HG02981 (cell line): ENCODE results near the gene GPX8.
A peak's percentile ranks its signal among the peaks of the same experiment; 100 is the strongest.

Source experiments
- ATAC-seq: cut with Tn5 transposase; IDR thresholded peaks from one replicate; pipeline ENCODE4 v1.9.1; 2021; ENCODE audit warnings: mild to moderate bottlenecking, moderate library complexity; ENCODE audit not compliant: unreplicated experiment

GPX8 gene

GRCh38 chr5:55172051-55172899 lies 12.3 kb downstream of the GPX8 start:
- ATAC-seq, result peak; percentile 59

DNA sequence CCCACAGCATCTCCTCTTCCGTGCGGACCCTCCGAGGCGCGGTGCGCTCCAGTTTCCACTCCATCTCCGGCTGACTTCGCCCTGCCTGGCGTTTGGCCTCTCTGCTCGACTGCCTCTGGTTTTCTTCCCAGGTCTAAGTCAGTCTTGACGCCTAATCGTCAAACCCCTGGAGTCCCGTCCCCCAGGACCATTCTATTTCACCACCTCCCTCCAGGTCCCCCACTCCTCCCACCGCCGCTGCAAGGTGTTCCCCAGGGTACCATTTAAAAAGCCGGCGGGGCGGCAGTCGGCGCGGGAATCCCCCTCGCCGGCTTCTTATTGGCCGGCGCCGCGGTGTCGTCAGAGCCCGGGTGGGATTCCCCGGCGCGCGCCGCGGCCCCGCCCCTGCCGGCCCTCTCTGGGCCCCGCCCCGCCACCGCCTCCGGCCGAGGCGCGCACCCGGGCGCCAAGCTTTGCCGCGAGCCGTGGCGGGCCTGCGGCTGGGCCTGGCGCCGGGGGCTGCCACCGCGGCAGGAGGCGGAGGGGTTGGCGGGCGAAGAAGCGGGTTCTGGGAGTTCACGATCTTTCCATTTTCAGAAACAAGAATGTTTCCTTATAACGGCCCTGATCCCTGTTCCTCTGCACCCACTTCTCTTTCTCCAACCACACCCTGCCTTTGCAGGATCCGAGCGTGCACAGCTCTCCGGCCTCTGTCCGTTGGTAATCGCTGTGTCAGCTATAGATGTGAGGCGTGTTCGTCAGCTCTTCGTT lies 13.1 kb downstream of the GPX8 start, which contains the start of gene CDC20B:
CDC20B (minus strand) TSS at position 241 of the 750 bp plus-strand sequence; CDS start at position 64, 177 bp downstream.
- ATAC-seq, result peak; percentile 86

- peak; percentile 11 for ATAC-seq
Observed at GRCh38 chr5:55173687-55174230, 13.8 kb downstream of the GPX8 start.

DNA sequence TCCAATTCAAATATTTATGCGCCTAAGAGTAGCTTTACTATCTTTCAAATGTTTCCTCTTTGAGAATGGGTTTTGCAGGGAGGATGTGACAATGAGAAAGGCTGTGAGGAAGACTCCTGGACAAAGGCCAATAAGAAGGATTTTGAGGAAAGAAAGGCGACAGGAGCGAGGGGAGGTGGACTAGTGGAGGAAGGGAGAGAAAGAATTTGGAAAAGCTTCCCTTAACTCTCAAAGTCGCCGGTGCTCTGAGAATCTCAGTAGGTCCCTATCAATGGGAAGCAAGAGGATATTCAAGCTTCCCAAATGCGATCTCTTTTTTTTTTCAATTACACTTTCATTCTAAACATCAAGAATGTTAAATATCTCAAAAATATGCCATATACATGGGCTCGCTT lies 15.8 kb downstream of the GPX8 start:
- ATAC-seq, result no peak

DNA sequence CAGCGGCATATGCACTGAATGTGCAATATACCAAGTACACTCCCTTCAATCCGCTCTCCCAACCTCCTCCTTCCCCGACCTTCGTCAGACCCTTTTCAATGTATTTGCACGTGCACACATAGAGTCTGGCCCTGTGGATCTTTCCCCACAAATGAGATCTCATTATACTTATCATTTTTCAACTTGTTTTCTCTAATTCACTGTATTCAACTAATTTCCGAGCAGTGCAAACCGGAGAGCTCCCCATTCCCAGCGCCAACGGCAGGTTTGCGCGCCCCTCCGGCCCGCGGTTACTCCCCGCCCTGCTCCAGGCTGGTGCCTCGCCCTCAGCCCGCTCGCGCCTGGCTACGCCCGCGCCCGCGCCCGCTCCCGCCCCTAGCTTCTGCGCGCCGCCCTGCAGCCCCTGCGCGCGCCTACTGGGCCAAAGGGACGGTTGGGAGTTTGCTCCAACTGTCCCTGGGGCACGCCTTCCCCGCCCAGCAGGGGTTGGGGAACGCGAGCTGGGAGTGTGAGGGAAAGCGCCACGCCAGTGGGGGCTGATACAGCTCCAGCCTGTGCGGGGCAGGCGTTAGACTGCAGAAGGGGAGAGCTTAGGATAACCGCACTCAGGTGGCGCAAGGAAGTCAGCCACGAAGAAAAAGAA lies 16.3 kb downstream of the GPX8 start:
- no peak for ATAC-seq

DNA sequence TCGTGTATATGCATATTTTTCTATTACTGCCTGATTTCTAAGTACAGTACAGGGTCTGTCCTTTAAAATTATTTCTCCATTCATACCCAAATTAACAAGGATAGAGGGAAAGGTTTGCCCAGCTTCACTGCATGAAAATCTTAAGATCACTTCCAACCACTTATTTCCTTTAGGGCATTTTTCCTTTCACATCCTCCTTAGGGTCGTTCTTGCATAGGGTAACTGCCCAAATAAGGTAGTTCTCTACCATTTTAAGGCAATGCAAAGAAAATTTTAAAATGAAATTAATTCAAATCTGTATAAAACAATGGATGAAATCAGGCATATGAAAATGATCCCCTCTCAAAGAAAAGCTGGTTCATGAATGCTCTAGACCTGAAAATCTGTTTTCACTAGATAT lies 17.1 kb downstream of the GPX8 start:
- ATAC-seq, result no peak

GRCh38 chr5:55180016-55180415 lies 20.0 kb downstream of the GPX8 start:
- no peak for ATAC-seq

- no peak for ATAC-seq
Observed at GRCh38 chr5:55187370-55187769, 27.4 kb downstream of the GPX8 start.

- no peak for ATAC-seq
Observed at GRCh38 chr5:55188656-55189540, 28.9 kb downstream of the GPX8 start.

- no peak for ATAC-seq
Observed at GRCh38 chr5:55191165-55191564, 31.2 kb downstream of the GPX8 start.

- ATAC-seq, result no peak
Observed at GRCh38 chr5:55205001-55205400, 45.0 kb downstream of the GPX8 start.

DNA sequence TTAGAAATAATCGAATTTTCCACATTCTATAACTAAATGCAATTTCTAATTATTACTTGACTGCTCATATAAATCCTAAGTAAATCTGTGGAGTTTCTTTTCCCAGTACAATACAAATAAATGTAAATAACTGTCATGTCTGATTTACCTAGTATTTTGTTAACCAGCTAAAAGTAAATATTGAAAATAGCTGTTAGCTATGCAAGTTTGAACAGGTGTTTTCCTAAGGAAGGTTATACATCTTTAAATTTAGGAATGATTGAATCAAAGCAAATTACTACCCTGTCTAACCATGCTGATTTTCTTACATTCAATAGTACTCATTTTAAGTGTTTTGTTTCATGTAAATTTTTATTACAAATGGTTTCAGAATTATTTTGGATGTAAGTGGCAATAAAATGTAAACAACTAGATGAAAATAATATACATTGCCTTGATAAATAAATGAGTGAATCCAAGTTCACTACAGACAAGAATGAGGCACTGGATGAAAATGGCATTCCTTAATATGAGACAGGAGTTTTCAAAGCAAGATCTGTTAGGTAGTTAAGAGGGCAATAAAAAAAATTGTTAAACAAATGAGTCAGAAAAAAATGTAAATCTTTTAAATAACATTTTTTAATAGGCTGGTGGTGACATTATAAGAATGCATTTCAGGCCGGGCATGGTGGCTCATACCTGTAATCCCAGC lies 51.4 kb downstream of the GPX8 start:
- no peak for ATAC-seq
